K562 (cell line): ENCODE results near the gene TMEM25. TPM values are rescaled to one million over a fixed set of nuclear protein-coding genes. Genes with fewer than 3 reads are reported as not detected.

Experiments
- SMAD1 ChIP-seq: fragments of 150-350 bp; IDR thresholded peaks from 2 replicates; pipeline ENCODE4 v1.6.1; 2014; ENCODE audit warnings: low read length, low read depth; ENCODE audit not compliant: partially characterized antibody
- SMARCA4 ChIP-seq: fragments of 450-650 bp; IDR thresholded peaks from 2 replicates; pipeline ENCODE4 v1.6.1; 2016
- SMARCE1 ChIP-seq: fragments of 450-650 bp; IDR thresholded peaks from 2 replicates; pipeline ENCODE4 v1.7.1; 2016; ENCODE audit warnings: mild to moderate bottlenecking
- TEAD4 ChIP-seq, 2 experiments: sonication (generic) in 1 of 2; formaldehyde crosslinking in 1 of 2; IDR thresholded peaks; 2 replicates each; pipeline versions ENCODE4 v1.6.1 to v1.8.0; 2012 to 2022; ENCODE audit warnings: borderline replicate concordance in 1 of 2, inconsistent platforms in 1 of 2, low read length in 1 of 2, mild to moderate bottlenecking in 1 of 2, missing genetic modification reagents in 1 of 2
- ZNF830 ChIP-seq: fragments of 250-450 bp; sonication (Bioruptor Pico); IDR thresholded peaks from 2 replicates; pipeline ENCODE4 v1.5.0; 2021; ENCODE audit warnings: mild to moderate bottlenecking
- ZSCAN29 ChIP-seq: fragments of 450-650 bp; IDR thresholded peaks from 2 replicates; pipeline ENCODE4 v1.6.1; 2017
- polyA plus RNA-seq, 8 experiments: library from polyadenylated mRNA; depleted of rRNA in 4 of 8; stranded (reverse) in 5 of 8; unstranded in 3 of 8; fragments of >200 nt; fragmentation: Nextera tagmentation in 2 of 8; fragmentation: Illumina TruSeq in 1 of 8; extraction: Ambion mirVana in 2 of 8; extraction: Trizol in 1 of 8; gene quantifications; 2 replicates each; pipeline versions ENCODE4 v1.2.1 to v1.2.3, GENCODE V29; 2011 to 2014; ENCODE audit warnings: inconsistent platforms in 1 of 8, missing spikeins in 1 of 8
- total RNA-seq, 7 experiments: library from RNA; depleted of rRNA in 6 of 7; stranded (reverse); fragments of >200 nt in 6 of 7; fragmentation: Illumina TruSeq in 2 of 7; extraction: Trizol in 2 of 7; gene quantifications; 2 replicates each; pipeline versions ENCODE4 v1.2.1 to v1.2.3, GENCODE V29; 2011 to 2021; ENCODE audit warnings: low replicate concordance in 1 of 7
- TF ChIP-seq, protein P1 (sequence below): fragments of 450-650 bp; formaldehyde crosslinking; IDR thresholded peaks from 2 replicates; pipeline ENCODE4 v1.4.0; 2020; ENCODE audit warnings: mild to moderate bottlenecking, moderate library complexity
- TF ChIP-seq, protein P2 (sequence below): fragments of 450-650 bp; IDR thresholded peaks from 2 replicates; pipeline ENCODE4 v1.6.1; 2014; ENCODE audit warnings: low read depth, mild to moderate bottlenecking, moderate library complexity, borderline replicate concordance
- TF ChIP-seq, protein P3 (sequence below): fragments of 250-450 bp; sonication (Bioruptor Pico); IDR thresholded peaks from 2 replicates; pipeline ENCODE4 v1.4.0; 2020; ENCODE audit warnings: mild to moderate bottlenecking, moderate library complexity
- TF ChIP-seq, protein P4 (sequence below): fragments of 250-450 bp; sonication (Bioruptor Pico); IDR thresholded peaks from 2 replicates; pipeline ENCODE4 v1.9.0; 2021; ENCODE audit warnings: mild to moderate bottlenecking

TMEM25 gene
- total and polyA plus RNA-seq, 9 of the 15 experiments (the other 6 are each of a cell fraction or from before 2014, with no cell fraction given) = 0.34 to 3.8 (median 2.0) TPM

DNA sequence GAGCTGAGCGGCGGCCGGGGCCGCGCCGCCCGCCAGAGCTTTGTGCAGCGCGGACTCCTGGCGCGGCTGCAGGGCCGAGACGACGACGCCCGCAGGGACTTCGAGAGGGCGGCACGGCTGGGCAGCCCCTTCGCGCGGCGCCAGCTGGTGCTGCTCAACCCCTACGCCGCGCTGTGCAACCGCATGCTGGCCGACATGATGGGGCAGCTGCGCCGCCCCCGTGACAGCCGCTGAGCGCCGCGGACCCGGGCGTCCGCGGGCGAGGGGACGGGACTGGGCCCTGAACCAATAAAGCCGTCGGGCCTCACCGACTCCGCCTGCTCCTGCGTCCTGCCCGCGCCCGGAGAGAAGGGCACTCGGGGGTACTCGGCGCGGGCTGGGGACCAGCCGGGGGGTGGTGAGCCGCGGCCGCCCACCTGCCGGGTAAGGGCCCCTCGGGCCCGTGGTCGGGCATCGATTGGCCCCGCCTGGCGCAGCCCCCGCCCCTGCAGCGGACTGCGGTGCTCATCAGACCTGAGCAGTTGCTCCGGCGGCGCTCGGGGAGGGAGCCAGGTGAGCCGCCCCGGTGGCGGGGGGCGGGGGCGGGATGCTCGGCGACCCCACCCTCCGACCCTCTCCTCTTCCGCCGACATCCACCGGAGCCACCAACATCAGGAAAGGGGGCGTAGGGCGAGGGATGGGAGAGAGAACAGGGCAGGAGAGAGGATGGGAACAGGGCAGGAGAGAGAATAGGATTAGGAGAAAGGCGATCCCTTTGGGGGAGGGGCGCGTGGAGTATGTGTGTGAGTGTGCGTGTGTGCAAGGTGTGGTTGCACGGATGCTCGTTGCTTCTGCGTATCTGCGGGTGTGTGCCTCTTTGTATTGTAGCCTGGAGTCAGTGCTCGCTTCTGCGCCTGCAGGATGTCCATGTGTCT is at the start of gene TMEM25 (continued):
- TF ChIP-seq SMARCA4 (0 out of 2 replicates have a peak, but pooled peaks have one; percentile 32), ZSCAN29 (no peak), SMARCE1 (0 out of 2 replicates have a peak, but pooled peaks have one; percentile 24), TEAD4 (IDR thresholded peaks at IDR 0.05; ENCODE audit: low read length) (no peak), TEAD4 (CRISPR knock-in tag; IDR thresholded peaks at IDR 0.05; ENCODE audit: borderline replicate concordance) (no peak), SMAD1 (no peak), ZNF830 (CRISPR knock-in tag) (no peak)
- TF ChIP-seq, protein P1, sequence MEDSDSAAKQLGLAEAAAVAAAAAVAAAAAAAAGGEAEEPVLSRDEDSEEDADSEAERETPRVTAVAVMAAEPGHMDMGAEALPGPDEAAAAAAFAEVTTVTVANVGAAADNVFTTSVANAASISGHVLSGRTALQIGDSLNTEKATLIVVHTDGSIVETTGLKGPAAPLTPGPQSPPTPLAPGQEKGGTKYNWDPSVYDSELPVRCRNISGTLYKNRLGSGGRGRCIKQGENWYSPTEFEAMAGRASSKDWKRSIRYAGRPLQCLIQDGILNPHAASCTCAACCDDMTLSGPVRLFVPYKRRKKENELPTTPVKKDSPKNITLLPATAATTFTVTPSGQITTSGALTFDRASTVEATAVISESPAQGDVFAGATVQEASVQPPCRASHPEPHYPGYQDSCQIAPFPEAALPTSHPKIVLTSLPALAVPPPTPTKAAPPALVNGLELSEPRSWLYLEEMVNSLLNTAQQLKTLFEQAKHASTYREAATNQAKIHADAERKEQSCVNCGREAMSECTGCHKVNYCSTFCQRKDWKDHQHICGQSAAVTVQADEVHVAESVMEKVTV (CRISPR knock-in tag) = no peak
- TF ChIP-seq, protein P2, sequence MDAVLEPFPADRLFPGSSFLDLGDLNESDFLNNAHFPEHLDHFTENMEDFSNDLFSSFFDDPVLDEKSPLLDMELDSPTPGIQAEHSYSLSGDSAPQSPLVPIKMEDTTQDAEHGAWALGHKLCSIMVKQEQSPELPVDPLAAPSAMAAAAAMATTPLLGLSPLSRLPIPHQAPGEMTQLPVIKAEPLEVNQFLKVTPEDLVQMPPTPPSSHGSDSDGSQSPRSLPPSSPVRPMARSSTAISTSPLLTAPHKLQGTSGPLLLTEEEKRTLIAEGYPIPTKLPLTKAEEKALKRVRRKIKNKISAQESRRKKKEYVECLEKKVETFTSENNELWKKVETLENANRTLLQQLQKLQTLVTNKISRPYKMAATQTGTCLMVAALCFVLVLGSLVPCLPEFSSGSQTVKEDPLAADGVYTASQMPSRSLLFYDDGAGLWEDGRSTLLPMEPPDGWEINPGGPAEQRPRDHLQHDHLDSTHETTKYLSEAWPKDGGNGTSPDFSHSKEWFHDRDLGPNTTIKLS = 0 out of 2 replicates have a peak, but pooled peaks have one; percentile 56
- TF ChIP-seq, protein P3, sequence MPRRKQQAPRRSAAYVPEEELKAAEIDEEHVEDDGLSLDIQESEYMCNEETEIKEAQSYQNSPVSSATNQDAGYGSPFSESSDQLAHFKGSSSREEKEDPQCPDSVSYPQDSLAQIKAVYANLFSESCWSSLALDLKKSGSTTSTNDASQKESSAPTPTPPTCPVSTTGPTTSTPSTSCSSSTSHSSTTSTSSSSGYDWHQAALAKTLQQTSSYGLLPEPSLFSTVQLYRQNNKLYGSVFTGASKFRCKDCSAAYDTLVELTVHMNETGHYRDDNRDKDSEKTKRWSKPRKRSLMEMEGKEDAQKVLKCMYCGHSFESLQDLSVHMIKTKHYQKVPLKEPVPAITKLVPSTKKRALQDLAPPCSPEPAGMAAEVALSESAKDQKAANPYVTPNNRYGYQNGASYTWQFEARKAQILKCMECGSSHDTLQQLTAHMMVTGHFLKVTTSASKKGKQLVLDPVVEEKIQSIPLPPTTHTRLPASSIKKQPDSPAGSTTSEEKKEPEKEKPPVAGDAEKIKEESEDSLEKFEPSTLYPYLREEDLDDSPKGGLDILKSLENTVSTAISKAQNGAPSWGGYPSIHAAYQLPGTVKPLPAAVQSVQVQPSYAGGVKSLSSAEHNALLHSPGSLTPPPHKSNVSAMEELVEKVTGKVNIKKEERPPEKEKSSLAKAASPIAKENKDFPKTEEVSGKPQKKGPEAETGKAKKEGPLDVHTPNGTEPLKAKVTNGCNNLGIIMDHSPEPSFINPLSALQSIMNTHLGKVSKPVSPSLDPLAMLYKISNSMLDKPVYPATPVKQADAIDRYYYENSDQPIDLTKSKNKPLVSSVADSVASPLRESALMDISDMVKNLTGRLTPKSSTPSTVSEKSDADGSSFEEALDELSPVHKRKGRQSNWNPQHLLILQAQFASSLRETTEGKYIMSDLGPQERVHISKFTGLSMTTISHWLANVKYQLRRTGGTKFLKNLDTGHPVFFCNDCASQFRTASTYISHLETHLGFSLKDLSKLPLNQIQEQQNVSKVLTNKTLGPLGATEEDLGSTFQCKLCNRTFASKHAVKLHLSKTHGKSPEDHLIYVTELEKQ (CRISPR knock-in tag) = no peak
- TF ChIP-seq, protein P4, sequence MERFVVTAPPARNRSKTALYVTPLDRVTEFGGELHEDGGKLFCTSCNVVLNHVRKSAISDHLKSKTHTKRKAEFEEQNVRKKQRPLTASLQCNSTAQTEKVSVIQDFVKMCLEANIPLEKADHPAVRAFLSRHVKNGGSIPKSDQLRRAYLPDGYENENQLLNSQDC = 0 out of 2 replicates have a peak, but pooled peaks have one; percentile 48
